ENCODE measurements around the gene PRSS57.
"Not testable (repeated sequence)": the region's sequence is repeated elsewhere in the genome, so short reads cannot be mapped to it uniquely, and the experiment has no call there.

The PRSS57 gene

DNA sequence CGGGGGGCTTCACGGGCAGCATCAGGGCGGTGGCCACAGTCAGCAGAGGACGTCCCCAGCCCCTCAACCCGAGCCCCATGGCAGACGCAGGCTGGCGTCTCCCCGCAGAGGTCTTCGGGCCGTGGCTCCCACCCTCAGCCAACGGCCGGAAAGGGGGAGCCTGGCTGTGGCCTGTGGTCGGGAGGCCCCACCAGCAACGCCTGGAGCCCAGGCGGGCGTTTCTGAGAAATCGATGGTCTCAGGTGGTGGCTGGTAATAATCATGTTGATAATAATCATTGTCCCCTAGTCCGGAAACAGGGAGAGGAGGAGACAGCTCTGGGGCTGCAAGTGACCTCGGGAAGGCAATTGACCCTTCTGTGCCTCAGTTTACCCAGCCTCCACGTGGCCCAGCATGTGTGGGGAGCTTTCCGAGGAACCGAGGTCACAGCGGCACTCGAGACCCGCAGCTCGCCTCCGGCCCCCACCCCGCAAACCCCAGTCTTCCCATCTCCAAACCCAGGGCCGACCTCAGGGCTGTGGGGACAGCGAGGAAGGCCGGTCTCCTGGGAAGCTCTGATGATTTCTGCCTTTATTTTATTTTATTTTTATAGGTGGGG, at the start of gene PRSS57:
TSS of gene PRSS57 (minus strand) at position 101 of the 598 bp plus-strand sequence. CDS start at position 79, 22 bp downstream.
- no peak for DNase-seq (ENCODE audit: low spot score)

DNA sequence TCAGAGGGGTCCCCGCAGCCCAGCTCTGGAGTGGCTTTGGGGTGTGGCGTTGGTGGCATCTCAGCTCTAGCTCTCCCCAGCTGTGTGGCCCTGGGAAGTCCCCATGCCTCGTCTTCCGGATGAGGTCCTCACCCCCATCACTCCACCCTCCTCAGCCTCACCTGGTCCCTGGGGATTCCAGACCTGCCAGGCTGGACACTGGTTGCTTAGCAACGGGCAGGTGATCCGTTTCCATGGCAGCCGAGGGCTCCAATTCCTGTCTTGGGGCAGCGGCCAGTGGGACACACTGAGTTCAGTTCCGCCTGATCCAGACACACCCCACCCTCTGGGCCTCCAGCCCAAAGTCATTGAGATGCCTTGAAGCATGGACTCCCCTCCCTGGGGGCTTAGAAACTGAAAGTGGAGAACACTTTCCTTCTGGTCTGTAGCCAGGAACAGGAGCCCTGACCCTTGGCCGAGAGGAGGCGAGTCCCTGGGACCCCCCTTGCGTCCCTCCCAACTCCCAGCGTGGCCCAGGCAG, 48.0 kb upstream of the PRSS57 start:
- DNase-seq (ENCODE audit: low spot score) = peak; percentile 75

DNA sequence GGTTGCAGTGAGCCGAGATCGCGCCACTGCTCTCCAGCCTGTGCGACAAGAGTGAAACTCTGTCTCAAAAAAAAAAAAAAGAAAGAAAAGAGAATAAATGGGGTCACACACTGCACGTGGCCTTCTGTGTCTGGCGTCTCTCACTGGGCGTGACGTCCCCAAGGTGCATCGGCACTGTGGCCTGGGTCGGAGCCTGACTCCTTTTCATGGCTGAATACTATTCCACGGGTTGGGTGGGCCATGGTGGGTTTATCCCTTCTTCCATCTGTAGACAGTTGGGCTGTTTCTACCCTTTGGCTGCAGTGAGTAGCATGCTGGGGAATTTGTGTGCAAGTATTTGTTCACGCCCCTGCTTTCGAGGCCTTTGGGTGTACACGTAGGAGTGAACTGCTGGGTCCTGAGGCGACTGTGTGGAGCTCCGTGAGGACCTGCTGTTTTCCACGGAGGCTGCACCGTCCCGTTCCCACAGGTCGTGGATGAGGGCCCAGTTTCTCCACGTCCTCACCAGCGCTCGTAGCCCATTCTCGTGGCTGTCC, 47.4 kb upstream of the PRSS57 start:
- no peak for DNase-seq (ENCODE audit: low spot score)

DNA sequence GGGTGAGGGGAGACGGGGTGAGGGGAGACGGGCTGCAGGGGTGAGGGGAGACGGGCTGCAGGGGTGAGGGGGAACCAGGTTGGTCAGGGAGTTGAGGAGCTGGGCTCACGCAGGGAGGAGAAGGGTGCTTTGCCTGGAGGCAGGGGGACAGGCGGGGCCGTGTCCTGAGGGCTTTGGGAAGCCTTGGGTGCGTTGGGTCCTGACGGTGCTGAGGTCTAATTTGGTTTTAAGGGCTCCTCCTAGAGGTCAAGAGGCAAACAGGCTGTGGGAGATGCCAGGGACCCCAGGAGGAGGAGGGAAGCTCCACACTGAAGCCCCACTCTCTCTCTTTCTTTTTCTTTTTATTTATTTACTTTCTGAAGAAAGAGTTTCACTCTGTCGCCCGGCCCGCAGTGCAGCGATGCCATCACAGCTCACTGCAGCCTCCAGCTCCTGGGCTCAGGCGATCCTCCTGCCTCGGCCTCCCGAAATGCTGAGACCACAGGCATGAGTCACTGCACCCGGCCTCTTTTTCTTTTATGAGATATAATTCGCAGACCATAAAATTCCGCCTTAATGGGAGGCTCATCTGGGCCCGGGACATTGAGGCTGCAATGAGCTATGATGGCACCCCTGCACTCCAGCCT, 46.4 kb upstream of the PRSS57 start:
- DNase-seq (ENCODE audit: low spot score) = peak; percentile 89

GRCh38 chr19:740816-741505, 45.7 kb upstream of the PRSS57 start:
- DNase-seq (ENCODE audit: low spot score) = not testable (repeated sequence)

DNA sequence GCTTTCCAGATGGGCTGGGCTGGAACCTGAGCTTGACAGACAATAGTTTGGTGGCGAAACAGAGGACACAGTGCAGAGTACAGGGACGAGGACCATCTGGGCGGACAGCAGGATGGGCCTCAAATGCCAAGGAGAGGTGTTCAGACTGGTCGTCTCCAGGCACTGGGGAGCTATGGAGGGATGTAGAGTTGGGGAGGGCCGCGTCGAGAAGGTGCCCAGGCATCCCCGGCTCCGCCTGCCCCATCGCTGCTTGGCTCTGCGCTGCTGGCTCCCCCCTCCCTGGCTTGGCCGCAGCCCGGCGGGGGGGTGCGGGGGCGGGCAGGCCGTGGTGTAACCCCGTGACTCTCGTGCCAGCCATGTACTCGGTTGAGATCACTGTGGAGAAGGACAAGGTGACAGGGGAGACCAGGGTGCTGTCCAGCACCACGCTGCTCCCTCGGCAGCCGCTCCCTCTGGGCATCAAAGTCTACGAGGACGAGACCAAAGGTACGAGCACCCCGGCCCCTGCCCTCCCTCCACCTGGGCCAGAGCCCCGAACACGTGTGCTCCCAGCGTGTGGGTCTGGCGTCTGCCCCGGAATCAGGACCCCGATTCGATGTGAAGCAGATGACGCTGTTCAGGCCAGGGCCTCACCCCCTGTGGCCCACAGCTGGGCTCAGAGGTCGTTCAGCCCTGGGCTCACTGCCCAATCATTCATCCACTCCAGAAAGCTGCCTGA, 44.9 kb upstream of the PRSS57 start:
- no peak for DNase-seq (ENCODE audit: low spot score)

GRCh38 chr19:738509-739128, 43.4 kb upstream of the PRSS57 start:
- DNase-seq (ENCODE audit: low spot score) = no peak

DNA sequence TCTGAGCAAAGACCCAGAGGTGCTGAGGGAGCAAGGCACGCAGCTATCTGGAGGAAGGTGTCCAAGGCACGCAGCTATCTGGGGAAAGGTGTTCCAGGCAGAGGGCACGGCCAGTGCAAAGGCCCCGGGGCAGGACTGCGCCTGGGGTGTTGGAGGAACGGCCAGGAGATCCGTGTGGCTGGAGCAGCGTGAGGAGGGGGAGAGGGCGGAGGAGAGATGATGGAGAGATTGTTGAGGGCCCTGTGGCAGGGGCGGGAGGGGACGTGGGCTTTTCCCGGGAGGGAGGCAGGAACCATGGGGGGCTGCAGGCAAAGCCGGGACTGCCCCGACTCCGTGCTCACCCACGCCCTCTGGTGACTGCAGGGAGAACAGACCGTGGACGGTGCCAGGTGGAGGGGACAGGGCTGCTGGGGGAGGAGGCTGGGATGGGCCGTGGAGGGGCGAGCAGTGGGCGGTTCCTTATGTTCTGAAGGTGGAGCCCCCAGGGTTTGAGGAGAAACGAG, 42.4 kb upstream of the PRSS57 start:
- peak; percentile 93 for DNase-seq (ENCODE audit: low spot score)

DNA sequence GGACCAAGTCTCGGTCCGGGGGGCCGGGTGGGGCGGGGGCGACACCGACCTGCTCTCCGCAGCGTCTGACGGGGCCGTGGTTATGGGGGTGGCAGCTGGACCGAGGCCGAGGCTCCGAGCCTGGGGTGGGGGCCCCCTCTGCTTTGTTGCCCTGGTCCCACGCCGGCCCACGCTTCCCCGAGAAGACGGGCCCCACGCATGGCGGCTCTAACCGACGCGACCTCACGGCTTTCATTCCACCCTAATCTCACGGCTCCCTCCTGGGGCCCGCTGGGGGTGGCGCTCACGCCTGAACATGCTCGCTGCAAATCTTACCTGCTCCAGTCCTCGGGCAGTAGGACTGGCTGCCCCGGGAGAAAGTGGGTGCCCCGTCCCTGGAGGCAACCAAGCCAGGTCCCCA, 40.9 kb upstream of the PRSS57 start:
- DNase-seq (ENCODE audit: low spot score) = no peak

GRCh38 chr19:734716-735115, 39.5 kb upstream of the PRSS57 start:
- DNase-seq (ENCODE audit: low spot score) = no peak

DNA sequence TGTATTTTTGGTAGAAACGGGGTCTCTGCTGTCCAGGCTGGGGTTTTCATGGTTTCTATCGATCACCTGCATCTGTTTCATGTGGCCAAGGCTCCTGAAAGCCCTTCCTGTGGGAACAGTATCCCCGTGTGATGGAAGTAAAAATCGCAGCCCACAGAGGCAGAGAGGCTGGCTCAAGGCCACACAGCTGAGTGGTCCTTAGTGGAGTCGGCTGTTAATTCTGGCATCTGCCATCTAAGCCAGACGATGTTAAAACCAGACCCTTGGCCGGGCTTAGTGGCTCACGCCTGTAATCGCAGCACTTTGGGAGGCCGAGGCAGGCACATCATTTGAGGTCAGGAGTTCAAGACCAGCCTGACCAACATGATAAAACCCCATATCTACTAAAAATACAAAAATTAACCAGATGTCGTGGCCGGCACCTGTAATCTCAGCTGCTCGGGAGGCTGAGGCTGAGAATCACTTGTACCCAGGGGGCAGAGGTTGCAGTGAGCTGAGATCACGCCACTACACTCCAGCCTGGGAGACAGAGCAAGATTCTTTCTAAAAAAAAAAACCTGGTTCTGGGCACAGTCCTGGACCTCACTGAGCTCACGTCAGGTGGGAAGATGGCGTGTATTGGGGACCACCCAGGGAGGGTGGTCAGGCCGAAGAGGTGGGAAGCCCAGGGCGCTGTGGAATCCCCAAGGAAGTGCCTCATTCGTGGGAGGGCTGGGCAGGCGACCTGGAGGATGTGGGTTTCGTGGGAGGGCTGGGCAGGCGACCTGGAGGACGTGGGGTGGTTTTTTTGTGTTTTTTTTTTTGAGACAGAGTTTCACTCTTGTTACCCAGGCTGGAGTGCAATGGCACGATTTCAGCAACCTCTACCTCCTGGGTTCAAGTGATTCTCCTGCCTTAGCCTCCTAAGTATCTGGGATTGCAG, 37.2 kb upstream of the PRSS57 start:
- DNase-seq (ENCODE audit: low spot score) = no peak

DNA sequence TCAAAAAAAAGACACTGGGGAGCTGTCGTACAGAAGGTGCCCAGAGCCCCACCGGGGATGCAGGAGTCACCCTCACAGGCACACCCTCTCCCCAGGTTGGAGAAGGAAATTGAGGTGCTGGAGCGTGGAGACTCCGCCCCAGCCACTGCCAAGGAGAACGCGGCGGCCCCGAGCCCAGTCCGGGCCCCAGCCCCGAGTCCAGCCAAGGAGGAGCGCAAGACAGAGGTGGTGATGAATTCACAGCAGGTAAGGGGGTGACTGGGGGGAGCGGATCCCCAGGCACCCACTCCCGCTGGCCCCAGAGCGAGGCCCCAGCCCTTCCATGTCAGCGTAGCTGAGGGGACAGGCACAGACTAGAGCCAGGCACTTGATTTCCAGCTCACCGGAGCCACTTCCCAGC, 35.7 kb upstream of the PRSS57 start:
- no peak for DNase-seq (ENCODE audit: low spot score)

- no peak for DNase-seq (ENCODE audit: low spot score)
These were observed 34.9 kb upstream of the PRSS57 start for GRCh38 chr19:729965-730668.

DNA sequence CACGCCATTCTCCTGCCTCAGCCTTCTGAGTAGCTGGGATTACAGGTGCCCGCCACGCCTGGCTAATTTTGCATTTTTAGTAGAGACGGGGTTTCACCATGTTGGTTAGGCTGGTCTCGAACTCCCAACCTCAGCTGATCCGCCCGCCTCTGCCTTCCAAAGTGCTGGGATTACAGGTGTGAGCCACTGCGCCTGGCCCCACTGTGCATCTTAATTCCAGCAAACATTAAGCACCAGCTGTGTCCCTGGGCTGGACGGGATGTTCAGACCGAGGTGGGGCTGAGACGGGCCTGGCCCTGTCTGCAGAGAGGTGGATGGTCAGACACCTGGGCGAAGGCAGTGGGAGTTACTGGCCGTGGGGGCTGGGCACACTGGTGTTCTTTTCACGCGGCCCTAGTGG, 34.3 kb upstream of the PRSS57 start:
- DNase-seq (ENCODE audit: low spot score) = not testable (repeated sequence)

DNA sequence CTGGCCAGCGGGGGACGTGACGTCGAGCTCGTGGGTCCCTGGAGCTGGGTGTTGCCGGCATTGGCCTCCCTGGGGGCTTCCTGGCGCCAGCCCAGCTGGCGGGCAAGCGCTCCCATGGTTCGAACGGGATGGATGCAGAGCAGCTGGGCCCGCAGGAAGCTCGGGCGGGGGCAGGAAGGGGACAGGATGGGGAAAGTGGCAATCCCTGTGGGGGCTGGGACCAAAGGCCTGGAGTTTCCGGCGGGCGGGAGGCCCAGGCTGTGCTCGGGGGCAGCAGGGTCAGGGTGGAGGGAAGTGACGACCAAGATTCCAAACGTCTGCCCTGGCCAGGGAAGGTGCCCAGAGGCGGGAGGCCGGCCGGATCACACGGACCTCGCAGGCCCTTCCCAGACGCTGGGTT, 32.8 kb upstream of the PRSS57 start:
- no peak for DNase-seq (ENCODE audit: low spot score)

- DNase-seq (ENCODE audit: low spot score) = no peak
These were observed 32.0 kb upstream of the PRSS57 start for GRCh38 chr19:726993-727956.

DNA sequence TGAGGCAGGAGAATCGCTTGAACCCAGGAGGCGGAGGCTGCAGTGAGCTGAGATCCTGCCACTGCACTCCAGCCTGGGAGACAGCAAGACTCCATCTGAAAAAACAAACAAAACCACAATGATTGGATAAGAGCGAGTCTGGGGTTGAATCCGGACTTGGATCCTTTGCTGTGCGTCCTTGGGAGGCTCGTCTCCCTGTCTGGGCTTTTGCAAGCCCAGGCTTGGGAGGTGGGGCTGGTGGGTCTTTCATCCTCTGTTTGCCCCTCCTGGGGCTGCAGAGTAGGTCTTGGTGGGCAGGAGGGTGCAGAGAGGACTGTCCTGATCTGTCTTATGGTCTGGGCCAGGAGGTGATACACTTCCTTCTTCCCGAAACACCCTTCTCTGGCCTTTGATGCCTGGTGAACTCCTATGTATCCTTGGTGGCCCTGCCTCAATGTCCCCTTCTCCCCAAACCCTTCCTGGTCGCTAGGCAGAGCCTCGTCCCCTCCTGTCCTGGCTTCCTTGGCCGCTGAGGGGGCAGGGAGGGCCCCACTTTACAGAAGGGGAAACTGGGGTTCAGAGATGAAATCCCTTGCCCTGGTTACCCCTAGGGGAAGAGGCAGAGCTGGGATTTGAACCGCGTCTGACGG, 30.3 kb upstream of the PRSS57 start:
- no peak for DNase-seq (ENCODE audit: low spot score)

- no peak for DNase-seq (ENCODE audit: low spot score)
These were observed 28.5 kb upstream of the PRSS57 start for GRCh38 chr19:723714-724113.
